ENCODE data around the gene FBXW11.

Gene FBXW11

GRCh38 chr5:171842777-171843328, 163.6 kb downstream of the FBXW11 start:
- Histone ChIP-seq H3K4me1 (ENCODE audit: control insufficient read depth, insufficient read depth, low read length) (no peaks in the 10 kb centered on the region), H3K9me3 (ENCODE audit: control insufficient read depth in 2 of 2, low read length in 2 of 2) (no peaks in the 10 kb centered on the region), H3K36me3 (ENCODE audit: control insufficient read depth in 2 of 2, insufficient read depth in 2 of 2, low read length in 2 of 2) (no peaks in the 10 kb centered on the region), H3K27me3 (ENCODE audit: control insufficient read depth in 1 of 2, insufficient read depth in 2 of 2, low read length in 2 of 2) (no peaks in the 10 kb centered on the region), H3K4me3 (ENCODE audit: low read length in 2 of 2) (no peak overlapping the region), H3K9ac (ENCODE audit: low read length in 2 of 2) (no peak overlapping the region), H3K27ac (ENCODE audit: low read length) (no peak overlapping the region)

GRCh38 chr5:171841984-171842776, 164.3 kb downstream of the FBXW11 start:
- Histone ChIP-seq H3K27ac (ENCODE audit: low read length) (no peak overlapping the region), H3K36me3 (ENCODE audit: control insufficient read depth in 2 of 2, insufficient read depth in 2 of 2, low read length in 2 of 2) (no peaks in the 10 kb centered on the region), H3K9me3 (ENCODE audit: control insufficient read depth in 2 of 2, low read length in 2 of 2) (no peaks in the 10 kb centered on the region), H3K9ac (ENCODE audit: low read length in 2 of 2) (no peak overlapping the region), H3K4me3 (ENCODE audit: low read length in 2 of 2) (no peak overlapping the region), H3K4me1 (ENCODE audit: control insufficient read depth, insufficient read depth, low read length) (no peaks in the 10 kb centered on the region), H3K27me3 (ENCODE audit: control insufficient read depth in 1 of 2, insufficient read depth in 2 of 2, low read length in 2 of 2) (no peaks in the 10 kb centered on the region)

- Histone ChIP-seq H3K27me3 (ENCODE audit: control insufficient read depth in 1 of 2, insufficient read depth in 2 of 2, low read length in 2 of 2) (no peaks in the 10 kb centered on the region), H3K9ac (ENCODE audit: low read length in 2 of 2) (no peak overlapping the region), H3K4me3 (ENCODE audit: low read length in 2 of 2) (no peak overlapping the region), H3K4me1 (ENCODE audit: control insufficient read depth, insufficient read depth, low read length) (no peaks in the 10 kb centered on the region), H3K27ac (ENCODE audit: low read length) (no peak overlapping the region), H3K9me3 (ENCODE audit: control insufficient read depth in 2 of 2, low read length in 2 of 2) (no peaks in the 10 kb centered on the region), H3K36me3 (ENCODE audit: control insufficient read depth in 2 of 2, insufficient read depth in 2 of 2, low read length in 2 of 2) (no peaks in the 10 kb centered on the region)
Measured at GRCh38 chr5:171840711-171841522, 165.5 kb downstream of the FBXW11 start.

- Histone ChIP-seq H3K27ac (ENCODE audit: low read length) (no peak overlapping the region), H3K27me3 (ENCODE audit: control insufficient read depth in 1 of 2, insufficient read depth in 2 of 2, low read length in 2 of 2) (no peaks in the 10 kb centered on the region), H3K9ac (ENCODE audit: low read length in 2 of 2) (no peak overlapping the region), H3K36me3 (ENCODE audit: control insufficient read depth in 2 of 2, insufficient read depth in 2 of 2, low read length in 2 of 2) (no peaks in the 10 kb centered on the region), H3K4me3 (ENCODE audit: low read length in 2 of 2) (no peak overlapping the region), H3K9me3 (ENCODE audit: control insufficient read depth in 2 of 2, low read length in 2 of 2) (no peaks in the 10 kb centered on the region), H3K4me1 (ENCODE audit: control insufficient read depth, insufficient read depth, low read length) (no peaks in the 10 kb centered on the region)
Measured at GRCh38 chr5:171840066-171840465, 166.4 kb downstream of the FBXW11 start.

GRCh38 chr5:171839112-171839511, 167.3 kb downstream of the FBXW11 start:
- H3K36me3 ChIP-seq (ENCODE audit: control insufficient read depth in 2 of 2, insufficient read depth in 2 of 2, low read length in 2 of 2) = no peaks in the 10 kb centered on the region

GRCh38 chr5:171838066-171838465, 168.4 kb downstream of the FBXW11 start:
- H3K27ac ChIP-seq (ENCODE audit: low read length) = no peak overlapping the region
- H3K9me3 ChIP-seq (ENCODE audit: control insufficient read depth in 2 of 2, low read length in 2 of 2) = peaks cover 0 to 4% of the 10 kb centered on the region in 2 donors
- H3K36me3 ChIP-seq (ENCODE audit: control insufficient read depth in 2 of 2, insufficient read depth in 2 of 2, low read length in 2 of 2) = no peaks in the 10 kb centered on the region
- no peak overlapping the region for H3K4me3 ChIP-seq (ENCODE audit: low read length in 2 of 2)
- H3K9ac ChIP-seq (ENCODE audit: low read length in 2 of 2) = no peak overlapping the region
- H3K27me3 ChIP-seq (ENCODE audit: control insufficient read depth in 1 of 2, insufficient read depth in 2 of 2, low read length in 2 of 2) = no peaks in the 10 kb centered on the region
- no peaks in the 10 kb centered on the region for H3K4me1 ChIP-seq (ENCODE audit: control insufficient read depth, insufficient read depth, low read length)

More at GRCh38 chr5:171839112-171839511, 167.3 kb downstream of the FBXW11 start:
- H3K9ac ChIP-seq (ENCODE audit: low read length in 2 of 2) = no peak overlapping the region
- H3K4me1 ChIP-seq (ENCODE audit: control insufficient read depth, insufficient read depth, low read length) = no peaks in the 10 kb centered on the region
- no peaks in the 10 kb centered on the region for H3K27me3 ChIP-seq (ENCODE audit: control insufficient read depth in 1 of 2, insufficient read depth in 2 of 2, low read length in 2 of 2)
- H3K9me3 ChIP-seq (ENCODE audit: control insufficient read depth in 2 of 2, low read length in 2 of 2) = no peaks in the 10 kb centered on the region
- H3K4me3 ChIP-seq (ENCODE audit: low read length in 2 of 2) = no peak overlapping the region
- no peak overlapping the region for H3K27ac ChIP-seq (ENCODE audit: low read length)

GRCh38 chr5:171837522-171837921, 168.9 kb downstream of the FBXW11 start:
- Histone ChIP-seq H3K27me3 (ENCODE audit: control insufficient read depth in 1 of 2, insufficient read depth in 2 of 2, low read length in 2 of 2) (no peaks in the 10 kb centered on the region), H3K9me3 (ENCODE audit: control insufficient read depth in 2 of 2, low read length in 2 of 2) (peaks cover 0 to 5% of the 10 kb centered on the region in 2 donors), H3K9ac (ENCODE audit: low read length in 2 of 2) (no peak overlapping the region), H3K27ac (ENCODE audit: low read length) (no peak overlapping the region), H3K36me3 (ENCODE audit: control insufficient read depth in 2 of 2, insufficient read depth in 2 of 2, low read length in 2 of 2) (no peaks in the 10 kb centered on the region), H3K4me1 (ENCODE audit: control insufficient read depth, insufficient read depth, low read length) (no peaks in the 10 kb centered on the region), H3K4me3 (ENCODE audit: low read length in 2 of 2) (no peak overlapping the region)

- no peak overlapping the region for H3K9ac ChIP-seq (ENCODE audit: low read length in 2 of 2)
- H3K27me3 ChIP-seq (ENCODE audit: control insufficient read depth in 1 of 2, insufficient read depth in 2 of 2, low read length in 2 of 2) = no peaks in the 10 kb centered on the region
- peaks cover 0 to 5% of the 10 kb centered on the region in 2 donors for H3K9me3 ChIP-seq (ENCODE audit: control insufficient read depth in 2 of 2, low read length in 2 of 2)
- no peaks in the 10 kb centered on the region for H3K36me3 ChIP-seq (ENCODE audit: control insufficient read depth in 2 of 2, insufficient read depth in 2 of 2, low read length in 2 of 2)
- H3K27ac ChIP-seq (ENCODE audit: low read length) = no peak overlapping the region
- no peaks in the 10 kb centered on the region for H3K4me1 ChIP-seq (ENCODE audit: control insufficient read depth, insufficient read depth, low read length)
- H3K4me3 ChIP-seq (ENCODE audit: low read length in 2 of 2) = no peak overlapping the region
Measured at GRCh38 chr5:171835066-171835465, 171.4 kb downstream of the FBXW11 start.

- no peaks in the 10 kb centered on the region for H3K27me3 ChIP-seq (ENCODE audit: control insufficient read depth in 1 of 2, insufficient read depth in 2 of 2, low read length in 2 of 2)
- peaks cover 0 to 5% of the 10 kb centered on the region in 2 donors for H3K9me3 ChIP-seq (ENCODE audit: control insufficient read depth in 2 of 2, low read length in 2 of 2)
- H3K4me1 ChIP-seq (ENCODE audit: control insufficient read depth, insufficient read depth, low read length) = no peaks in the 10 kb centered on the region
- H3K36me3 ChIP-seq (ENCODE audit: control insufficient read depth in 2 of 2, insufficient read depth in 2 of 2, low read length in 2 of 2) = no peaks in the 10 kb centered on the region
- no peak overlapping the region for H3K27ac ChIP-seq (ENCODE audit: low read length)
- no peak overlapping the region for H3K4me3 ChIP-seq (ENCODE audit: low read length in 2 of 2)
- no peak overlapping the region for H3K9ac ChIP-seq (ENCODE audit: low read length in 2 of 2)
Measured at GRCh38 chr5:171834461-171834860, 172.0 kb downstream of the FBXW11 start.

GRCh38 chr5:171832775-171833174, 173.7 kb downstream of the FBXW11 start:
- H3K36me3 ChIP-seq (ENCODE audit: control insufficient read depth in 2 of 2, insufficient read depth in 2 of 2, low read length in 2 of 2) = no peaks in the 10 kb centered on the region
- H3K4me3 ChIP-seq (ENCODE audit: low read length in 2 of 2) = no peak overlapping the region

More at GRCh38 chr5:171832775-171833174, 173.7 kb downstream of the FBXW11 start:
- Histone ChIP-seq H3K4me1 (ENCODE audit: control insufficient read depth, insufficient read depth, low read length) (no peaks in the 10 kb centered on the region), H3K27ac (ENCODE audit: low read length) (no peak overlapping the region), H3K27me3 (ENCODE audit: control insufficient read depth in 1 of 2, insufficient read depth in 2 of 2, low read length in 2 of 2) (no peaks in the 10 kb centered on the region), H3K9ac (ENCODE audit: low read length in 2 of 2) (no peak overlapping the region), H3K9me3 (ENCODE audit: control insufficient read depth in 2 of 2, low read length in 2 of 2) (peaks cover 0 to 5% of the 10 kb centered on the region in 2 donors)

Measured in stomach smooth muscle (tissue), 2 donors.